Astrocyte (in vitro differentiated cells and primary cell): Measurements from ENCODE around the gene CAND2. TPM values are rescaled to one million over a fixed set of nuclear protein-coding genes. Genes with fewer than 3 reads are reported as not detected.

ENCODE experiments used
- DNase-seq: peaks from one replicate; pipeline ENCODE4 v3.0.0-alpha.2; 2010; ENCODE audit warnings: low read depth
- FAIRE-seq: peaks from 2 replicates; lab custom pipeline; 2011; peaks lifted over from hg19 to GRCh38; lab: Jason Lieb, UNC
- H2AFZ ChIP-seq: 2 replicates; pipeline ENCODE4 v1.6.0; 2012; ENCODE audit warnings: low read depth, low read length, inconsistent platforms
- H3K27ac ChIP-seq: 2 replicates; pipeline ENCODE4 v1.5.1; 2011; ENCODE audit warnings: low read depth, low read length, inconsistent platforms
- H3K27me3 ChIP-seq: 2 replicates; pipeline ENCODE4 v1.6.0; 2011; ENCODE audit warnings: low read length, inconsistent platforms; ENCODE audit not compliant: insufficient read depth
- H3K36me3 ChIP-seq: 2 replicates; pipeline ENCODE4 v1.5.1; 2011; ENCODE audit warnings: low read length, inconsistent platforms; ENCODE audit not compliant: insufficient read depth
- H3K4me1 ChIP-seq: 2 replicates; pipeline ENCODE4 v1.5.1; 2011; ENCODE audit warnings: low read length, inconsistent platforms; ENCODE audit not compliant: insufficient read depth
- H3K4me2 ChIP-seq: 2 replicates; pipeline ENCODE4 v1.6.0; 2012; ENCODE audit warnings: low read length, inconsistent platforms
- H3K4me3 ChIP-seq: 2 replicates; pipeline ENCODE4 v1.5.1; 2011; ENCODE audit warnings: low read depth, mild to moderate bottlenecking, low read length, inconsistent platforms; ENCODE audit not compliant: insufficient read depth
- H3K79me2 ChIP-seq: 2 replicates; pipeline ENCODE4 v1.6.0; 2012; ENCODE audit warnings: mild to moderate bottlenecking, low read length, inconsistent platforms; ENCODE audit not compliant: insufficient read depth
- H3K9ac ChIP-seq: 2 replicates; pipeline ENCODE4 v1.6.0; 2012; ENCODE audit warnings: mild to moderate bottlenecking, low read length, inconsistent platforms
- H3K9me3 ChIP-seq: 2 replicates; pipeline ENCODE4 v1.5.1; 2012; ENCODE audit warnings: low read depth, mild to moderate bottlenecking, low read length, inconsistent platforms; ENCODE audit not compliant: insufficient read depth
- H4K20me1 ChIP-seq: 2 replicates; pipeline ENCODE4 v1.6.0; 2012; ENCODE audit warnings: low read length, inconsistent platforms; ENCODE audit not compliant: insufficient read depth
- H3K27ac Mint-ChIP-seq: one replicate; pipeline ENCODE4 v1.8.0; 2021; ENCODE audit warnings: mild to moderate bottlenecking, mixed read lengths; ENCODE audit not compliant: unreplicated experiment
- H3K27me3 Mint-ChIP-seq: one replicate; pipeline ENCODE4 v1.8.0; 2021; ENCODE audit warnings: low read depth, mixed read lengths; ENCODE audit not compliant: unreplicated experiment
- H3K36me3 Mint-ChIP-seq: one replicate; pipeline ENCODE4 v1.8.0; 2021; ENCODE audit warnings: low read depth, mixed read lengths; ENCODE audit not compliant: unreplicated experiment
- H3K4me1 Mint-ChIP-seq: one replicate; pipeline ENCODE4 v1.8.0; 2021; ENCODE audit warnings: low read depth, mixed read lengths; ENCODE audit not compliant: unreplicated experiment
- H3K4me3 Mint-ChIP-seq: one replicate; pipeline ENCODE4 v1.8.0; 2021; ENCODE audit warnings: mild to moderate bottlenecking, moderate library complexity, mixed read lengths; ENCODE audit not compliant: unreplicated experiment
- H3K9me3 Mint-ChIP-seq: one replicate; pipeline ENCODE4 v1.8.0; 2021; ENCODE audit warnings: mild to moderate bottlenecking, mixed read lengths; ENCODE audit not compliant: unreplicated experiment
- EZH2 ChIP-seq: IDR thresholded peaks from 2 replicates; pipeline ENCODE4 v1.6.1; 2012; ENCODE audit warnings: mild to moderate bottlenecking, low read length, inconsistent platforms; ENCODE audit not compliant: insufficient read depth
- total RNA-seq: library from RNA; stranded (reverse); gene quantifications from 2 replicates; pipeline ENCODE4 v1.2.1, GENCODE V29; 2021
- TF ChIP-seq, protein P1 (sequence below): IDR thresholded peaks from 2 replicates; pipeline ENCODE4 v1.5.1; 2011; ENCODE audit warnings: low read depth, mild to moderate bottlenecking, inconsistent platforms, low read length, moderate library complexity; ENCODE audit not compliant: insufficient read depth

CAND2 gene
- total RNA-seq, 1 donor from 2014 or later: 4.6 TPM

DNA sequence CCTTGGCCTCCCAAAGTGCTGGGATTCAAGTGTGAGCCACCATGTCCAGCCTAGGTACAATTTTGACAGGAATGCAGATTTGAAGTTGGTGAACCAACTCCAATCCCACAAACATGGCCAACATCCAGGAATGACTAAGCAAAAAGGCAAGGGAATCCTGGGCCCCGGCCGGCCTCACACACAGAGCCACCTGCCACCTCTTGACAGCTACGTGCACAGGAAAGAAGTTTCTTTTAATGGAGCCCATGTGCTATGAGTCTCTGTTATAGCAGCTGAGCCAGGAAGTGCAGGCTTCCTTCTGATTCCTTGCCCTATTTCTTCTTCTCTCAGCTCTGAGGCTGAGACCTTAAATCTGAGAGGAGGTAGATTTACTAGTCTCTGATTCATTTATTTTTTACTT lies 46.3 kb upstream of the CAND2 start:
- H3K27ac ChIP-seq: peak overlapping the region; percentile 65
- peaks cover 12% of the 10 kb centered on the region for H3K4me1 ChIP-seq
- peaks cover 3% of the 10 kb centered on the region for H3K27me3 Mint-ChIP-seq
- H3K9me3 Mint-ChIP-seq: no peaks in the 10 kb centered on the region
- peaks cover 16% of the 10 kb centered on the region for H3K4me1 Mint-ChIP-seq
- H3K4me3 ChIP-seq: no peak overlapping the region
- H3K27ac Mint-ChIP-seq: peak overlapping the region; percentile 66
- H3K4me3 Mint-ChIP-seq: no peak overlapping the region
- no peaks in the 10 kb centered on the region for H3K36me3 ChIP-seq
- no peaks in the 10 kb centered on the region for H3K79me2 ChIP-seq
- DNase-seq: peak; percentile 84
- H3K4me2 ChIP-seq: no peak overlapping the region
- TF ChIP-seq, protein P1, sequence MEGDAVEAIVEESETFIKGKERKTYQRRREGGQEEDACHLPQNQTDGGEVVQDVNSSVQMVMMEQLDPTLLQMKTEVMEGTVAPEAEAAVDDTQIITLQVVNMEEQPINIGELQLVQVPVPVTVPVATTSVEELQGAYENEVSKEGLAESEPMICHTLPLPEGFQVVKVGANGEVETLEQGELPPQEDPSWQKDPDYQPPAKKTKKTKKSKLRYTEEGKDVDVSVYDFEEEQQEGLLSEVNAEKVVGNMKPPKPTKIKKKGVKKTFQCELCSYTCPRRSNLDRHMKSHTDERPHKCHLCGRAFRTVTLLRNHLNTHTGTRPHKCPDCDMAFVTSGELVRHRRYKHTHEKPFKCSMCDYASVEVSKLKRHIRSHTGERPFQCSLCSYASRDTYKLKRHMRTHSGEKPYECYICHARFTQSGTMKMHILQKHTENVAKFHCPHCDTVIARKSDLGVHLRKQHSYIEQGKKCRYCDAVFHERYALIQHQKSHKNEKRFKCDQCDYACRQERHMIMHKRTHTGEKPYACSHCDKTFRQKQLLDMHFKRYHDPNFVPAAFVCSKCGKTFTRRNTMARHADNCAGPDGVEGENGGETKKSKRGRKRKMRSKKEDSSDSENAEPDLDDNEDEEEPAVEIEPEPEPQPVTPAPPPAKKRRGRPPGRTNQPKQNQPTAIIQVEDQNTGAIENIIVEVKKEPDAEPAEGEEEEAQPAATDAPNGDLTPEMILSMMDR: no peak
- TF ChIP-seq EZH2: no peak
- H3K9me3 ChIP-seq: no peaks in the 10 kb centered on the region
- H3K27me3 ChIP-seq: no peaks in the 10 kb centered on the region
- H4K20me1 ChIP-seq: no peaks in the 10 kb centered on the region
- no peak overlapping the region for H2AFZ ChIP-seq
- H3K9ac ChIP-seq: no peak overlapping the region
- no peaks in the 10 kb centered on the region for H3K36me3 Mint-ChIP-seq
- FAIRE-seq: no peak

- Histone ChIP-seq H3K4me1 (peaks cover 12% of the 10 kb centered on the region), H4K20me1 (no peaks in the 10 kb centered on the region), H3K27ac (peak overlapping the region; percentile 65), H3K79me2 (no peaks in the 10 kb centered on the region), H3K4me2 (no peak overlapping the region), H3K9ac (no peak overlapping the region), H3K27me3 (no peaks in the 10 kb centered on the region), H3K9me3 (no peaks in the 10 kb centered on the region), H3K36me3 (no peaks in the 10 kb centered on the region), H3K4me3 (no peak overlapping the region), H2AFZ (no peak overlapping the region)
- peaks cover 3% of the 10 kb centered on the region for H3K27me3 Mint-ChIP-seq
- no peaks in the 10 kb centered on the region for H3K36me3 Mint-ChIP-seq
- no peaks in the 10 kb centered on the region for H3K9me3 Mint-ChIP-seq
- no peak for TF ChIP-seq EZH2
- H3K4me1 Mint-ChIP-seq: peaks cover 16% of the 10 kb centered on the region
- H3K27ac Mint-ChIP-seq: peak overlapping the region; percentile 66
- no peak overlapping the region for H3K4me3 Mint-ChIP-seq
- peak; percentile 84 for DNase-seq
- FAIRE-seq: peak; percentile 41
Observed at GRCh38 chr3:12750658-12751071, 45.8 kb upstream of the CAND2 start.

DNA sequence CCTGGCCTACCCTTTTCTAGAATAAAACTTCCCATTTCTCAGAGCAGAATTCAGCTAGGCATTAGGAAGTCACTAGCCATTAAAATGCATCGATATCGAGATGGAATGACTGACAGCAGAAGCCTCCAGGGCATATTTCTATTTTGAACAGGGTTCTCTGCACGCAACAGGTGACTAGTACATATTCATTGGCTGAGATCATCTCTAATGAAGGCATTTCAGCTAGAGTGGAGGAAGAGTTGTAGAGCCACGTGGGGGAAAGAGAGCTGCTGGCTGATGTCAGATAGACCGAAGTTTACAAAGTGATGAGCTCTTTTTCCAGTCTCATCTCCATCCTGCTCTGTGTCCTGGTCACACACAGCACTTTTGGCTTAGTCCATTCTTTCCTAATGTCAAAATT lies 44.9 kb upstream of the CAND2 start:
- H3K27ac ChIP-seq: no peak overlapping the region
- no peak overlapping the region for H2AFZ ChIP-seq
- FAIRE-seq (no peak), DNase-seq (peak; percentile 39)
- peak overlapping the region; percentile 82 for H3K27ac Mint-ChIP-seq
- peaks cover 5% of the 10 kb centered on the region for H3K27me3 Mint-ChIP-seq
- no peak overlapping the region for H3K4me3 Mint-ChIP-seq
- H3K36me3 Mint-ChIP-seq: no peaks in the 10 kb centered on the region
- no peak overlapping the region for H3K4me2 ChIP-seq
- H3K9me3 Mint-ChIP-seq: no peaks in the 10 kb centered on the region
- no peak overlapping the region for H3K9ac ChIP-seq
- TF ChIP-seq, protein P1: no peak
- TF ChIP-seq EZH2: no peak
- H3K4me1 ChIP-seq: peaks cover 12% of the 10 kb centered on the region
- H3K79me2 ChIP-seq: no peaks in the 10 kb centered on the region
- H3K4me3 ChIP-seq: no peak overlapping the region
- H3K27me3 ChIP-seq: no peaks in the 10 kb centered on the region
- H3K36me3 ChIP-seq: no peaks in the 10 kb centered on the region
- no peaks in the 10 kb centered on the region for H3K9me3 ChIP-seq
- peaks cover 16% of the 10 kb centered on the region for H3K4me1 Mint-ChIP-seq
- no peaks in the 10 kb centered on the region for H4K20me1 ChIP-seq
